ENCODE measurements around the gene CRHR2. TPM values are rescaled to one million over a fixed set of nuclear protein-coding genes. Genes with fewer than 3 reads are reported as not detected.

Gene CRHR2
- not detected in 2 replicates for total RNA-seq

DNA sequence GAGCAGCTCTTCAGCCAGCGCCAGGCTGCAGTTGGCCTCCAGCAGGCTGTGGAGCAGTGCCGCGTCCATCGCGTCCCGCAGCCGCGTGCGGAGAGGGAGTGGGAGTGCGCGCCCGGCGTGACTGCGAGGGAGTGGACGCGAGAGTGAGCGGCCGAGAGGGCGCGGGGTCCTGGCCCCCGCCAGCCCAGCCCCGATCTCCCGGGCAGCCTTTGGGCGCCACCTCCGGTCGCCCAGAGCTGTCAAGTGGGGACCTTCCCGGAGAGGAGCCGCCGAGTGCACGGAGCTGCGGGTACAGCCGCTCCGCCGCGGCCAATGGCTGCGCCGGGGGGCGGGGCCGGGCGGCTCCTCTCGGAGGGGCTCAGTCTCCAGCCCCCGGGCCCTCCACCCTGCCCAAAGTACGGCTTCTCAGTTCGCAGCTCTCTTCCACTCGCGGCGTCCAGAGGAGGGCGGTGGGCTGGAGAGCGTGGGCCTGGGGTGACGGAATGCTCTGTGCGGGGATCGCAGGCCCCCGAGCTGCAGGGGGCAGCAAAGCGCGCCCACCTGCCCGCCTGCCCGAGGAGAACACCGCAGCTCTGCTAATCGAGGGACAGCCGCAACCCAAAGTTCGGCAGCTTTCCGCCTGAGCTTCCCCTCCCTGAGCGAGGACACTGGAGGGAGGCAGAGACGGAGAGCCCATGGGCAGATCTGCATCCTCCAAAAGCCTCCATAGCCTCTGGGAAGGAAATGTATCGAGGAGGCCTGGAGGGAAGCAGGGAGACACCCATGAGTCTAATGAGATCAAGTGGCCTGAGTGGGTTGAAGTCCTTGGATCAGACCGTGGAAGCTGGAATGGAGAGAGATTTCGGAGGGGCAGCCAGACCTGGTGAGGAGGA lies at the start of gene CRHR2:
CRHR2 (minus strand) TSS at position 245 of the 872 bp plus-strand sequence; CDS start at position 69, 176 bp downstream.

Other genes starting within 250 kb of the CRHR2 start
- 4.9 and 7.5 TPM in 2 replicates for gene NOD1, start 203.7 kb downstream of the CRHR2 start, total RNA-seq
- 36.9 and 50.8 TPM in 2 replicates for gene GGCT, start 177.6 kb downstream of the CRHR2 start, total RNA-seq
- 273 and 301 TPM in 2 replicates for gene GARS1, start 87.6 kb downstream of the CRHR2 start, total RNA-seq
- gene INMT, start 69.7 kb upstream of the CRHR2 start, total RNA-seq: not detected in 2 replicates
- gene MINDY4, start 89.0 kb upstream of the CRHR2 start, total RNA-seq: 0.85 and 0.96 TPM in 2 replicates
- gene AQP1, start 229.4 kb upstream of the CRHR2 start, total RNA-seq: 5.3 TPM in 1 of 2 replicates, not detected in the other

Data from tracheal epithelial cell (primary cell).